Measurements from ENCODE around the gene PAQR5.
"Not testable (repeated sequence)": the region's sequence is repeated elsewhere in the genome, so short reads cannot be mapped to it uniquely, and the experiment has no call there.

The PAQR5 gene

DNA sequence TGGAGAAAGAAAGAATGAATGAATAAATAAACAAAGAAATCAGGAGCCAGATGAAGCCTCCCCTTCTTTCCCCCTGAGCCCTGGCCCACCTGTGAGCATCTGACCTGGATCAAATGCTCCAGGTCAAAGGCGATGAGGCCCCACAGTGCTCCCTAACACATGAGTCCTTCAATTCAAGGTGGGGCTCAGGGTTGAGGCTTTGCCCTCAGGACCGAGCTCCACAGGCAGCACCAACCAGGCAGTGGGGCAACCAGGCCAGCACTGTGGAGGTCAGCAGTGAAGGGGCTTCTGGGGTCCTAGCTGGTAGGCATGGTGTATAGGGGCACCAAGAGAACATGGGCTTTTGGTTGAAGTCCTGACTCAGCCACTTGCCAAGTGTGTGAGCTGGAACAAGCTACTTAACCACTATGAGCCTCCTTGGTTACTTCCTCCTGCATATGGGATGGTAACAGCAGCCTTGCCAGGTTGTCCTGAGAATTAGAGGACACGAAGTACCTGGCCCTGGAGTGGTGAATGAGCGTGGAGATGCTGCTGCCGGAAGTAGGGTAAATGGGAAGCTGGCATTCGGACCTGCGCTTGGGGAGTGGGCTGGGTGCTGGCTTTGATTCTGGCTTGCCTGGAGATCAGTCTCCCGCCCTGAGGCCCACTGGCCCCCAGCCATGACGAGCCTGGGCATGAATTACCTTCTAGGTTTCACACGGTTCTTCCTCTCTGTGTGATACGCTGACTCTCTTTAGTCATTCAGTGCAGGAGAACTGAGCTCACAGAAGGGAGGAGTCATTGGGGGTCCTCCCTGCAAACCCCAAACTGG, 10.0 kb upstream of the PAQR5 start:
- Mint-ChIP-seq H3K4me1 (ENCODE audit: low read depth) (no peaks in the 10 kb centered on the region), H3K27ac (no peak overlapping the region), H3K4me3 (no peak overlapping the region), H3K36me3 (no peaks in the 10 kb centered on the region), H3K27me3 (no peaks in the 10 kb centered on the region), H3K9me3 (ENCODE audit: low read depth) (no peaks in the 10 kb centered on the region)

GRCh38 chr15:69289342-69290146, 9.2 kb upstream of the PAQR5 start:
- no peaks in the 10 kb centered on the region for H3K27me3 Mint-ChIP-seq
- H3K36me3 Mint-ChIP-seq = no peaks in the 10 kb centered on the region
- no peaks in the 10 kb centered on the region for H3K4me1 Mint-ChIP-seq (ENCODE audit: low read depth)
- no peaks in the 10 kb centered on the region for H3K9me3 Mint-ChIP-seq (ENCODE audit: low read depth)
- no peak overlapping the region for H3K4me3 Mint-ChIP-seq
- H3K27ac Mint-ChIP-seq = no peak overlapping the region

DNA sequence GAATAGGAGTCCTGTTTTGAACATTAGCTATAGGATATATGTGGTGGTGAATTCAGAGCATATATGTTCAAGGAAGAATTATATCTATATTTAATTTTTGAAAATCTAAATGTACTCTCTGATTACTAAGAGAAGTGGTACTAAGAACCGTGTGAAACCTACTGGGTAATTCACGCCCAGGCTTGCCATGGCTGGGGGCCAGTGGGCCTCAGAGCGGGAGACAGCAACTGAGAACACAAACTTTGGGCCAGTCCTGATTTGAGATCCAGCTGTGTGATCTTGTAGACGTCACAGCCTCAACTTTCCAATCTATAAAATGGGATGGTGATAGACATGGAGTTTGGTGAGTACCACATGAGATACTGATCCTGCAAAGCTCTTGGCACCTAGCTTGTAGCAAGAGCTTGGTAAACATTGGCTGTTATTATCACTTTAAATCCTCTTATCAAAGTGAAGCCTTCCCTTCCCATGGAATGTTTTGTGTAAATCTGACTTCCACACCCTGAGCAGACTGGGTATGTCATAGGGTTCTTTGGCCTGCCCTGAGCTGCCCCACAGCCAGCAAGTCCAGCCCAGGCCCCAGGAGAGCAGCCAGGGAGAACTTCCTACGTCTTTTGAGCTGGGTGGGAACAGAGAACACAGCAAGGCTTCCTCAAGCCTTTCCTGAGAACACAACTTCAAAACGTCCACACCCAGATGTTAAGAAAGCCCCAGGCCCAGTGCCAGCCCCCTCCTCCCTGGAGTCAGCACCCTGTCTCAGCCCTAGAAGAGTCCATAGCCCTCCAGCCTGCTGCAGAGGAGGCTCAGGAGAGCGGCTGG, 8.2 kb upstream of the PAQR5 start:
- Mint-ChIP-seq H3K36me3 (no peaks in the 10 kb centered on the region), H3K4me3 (no peak overlapping the region), H3K27me3 (no peaks in the 10 kb centered on the region), H3K4me1 (ENCODE audit: low read depth) (no peaks in the 10 kb centered on the region), H3K27ac (no peak overlapping the region), H3K9me3 (ENCODE audit: low read depth) (no peaks in the 10 kb centered on the region)

DNA sequence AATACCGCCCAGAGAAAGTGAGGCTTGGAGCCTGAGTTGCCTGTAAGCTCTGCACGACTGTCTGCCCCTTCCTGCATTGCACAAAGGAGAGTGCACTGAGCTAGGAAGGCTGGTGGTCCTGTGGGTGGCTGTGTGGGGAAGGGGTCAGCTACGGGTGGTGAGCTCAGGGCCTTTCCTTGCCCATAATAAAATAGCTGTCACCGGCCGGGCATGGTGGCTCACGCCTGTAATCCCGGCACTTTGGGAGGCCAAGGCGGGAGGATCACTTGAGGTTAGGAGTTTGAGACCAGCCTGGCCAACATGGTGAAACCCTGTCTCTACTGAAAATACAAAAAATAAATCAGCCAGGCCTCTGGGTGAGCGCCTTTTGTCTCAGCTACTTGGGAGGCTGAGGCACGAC, 7.1 kb upstream of the PAQR5 start:
- not testable (repeated sequence) for H3K27me3 Mint-ChIP-seq; H3K36me3 Mint-ChIP-seq; H3K4me3 Mint-ChIP-seq; H3K27ac Mint-ChIP-seq; H3K9me3 Mint-ChIP-seq (ENCODE audit: low read depth); H3K4me1 Mint-ChIP-seq (ENCODE audit: low read depth)

DNA sequence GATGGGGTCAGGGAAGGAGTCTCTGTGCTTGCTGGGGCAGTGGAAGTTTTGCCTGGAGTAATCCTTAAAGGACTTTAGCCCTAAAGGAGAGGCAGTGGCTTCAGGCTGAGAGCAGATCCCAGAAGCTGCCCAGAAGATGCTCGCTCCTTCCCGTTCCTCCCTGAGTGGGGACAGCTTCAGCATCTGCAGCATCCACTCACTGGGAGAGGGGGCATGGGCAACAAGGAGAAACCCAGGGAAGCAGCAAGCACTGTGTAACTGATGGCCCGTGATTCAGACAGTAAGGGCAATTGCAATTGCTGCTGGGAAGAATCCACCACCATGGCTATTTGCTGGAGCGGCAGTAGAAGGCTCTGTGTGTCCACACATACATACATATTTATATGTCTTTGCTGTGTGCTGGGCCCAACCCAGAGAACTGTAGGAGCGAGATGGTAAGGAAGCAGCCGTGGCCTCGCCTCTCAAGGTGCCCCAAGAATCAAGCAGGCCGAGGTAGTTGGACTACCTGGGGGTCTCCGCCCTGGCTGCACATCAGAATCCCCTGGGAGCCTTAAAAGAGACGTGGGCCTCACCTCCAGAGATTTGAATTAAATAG, 5.8 kb upstream of the PAQR5 start:
- Mint-ChIP-seq H3K4me1 (ENCODE audit: low read depth) (no peaks in the 10 kb centered on the region), H3K27me3 (peaks cover 8% of the 10 kb centered on the region), H3K4me3 (no peak overlapping the region), H3K36me3 (no peaks in the 10 kb centered on the region), H3K9me3 (ENCODE audit: low read depth) (no peaks in the 10 kb centered on the region), H3K27ac (no peak overlapping the region)

DNA sequence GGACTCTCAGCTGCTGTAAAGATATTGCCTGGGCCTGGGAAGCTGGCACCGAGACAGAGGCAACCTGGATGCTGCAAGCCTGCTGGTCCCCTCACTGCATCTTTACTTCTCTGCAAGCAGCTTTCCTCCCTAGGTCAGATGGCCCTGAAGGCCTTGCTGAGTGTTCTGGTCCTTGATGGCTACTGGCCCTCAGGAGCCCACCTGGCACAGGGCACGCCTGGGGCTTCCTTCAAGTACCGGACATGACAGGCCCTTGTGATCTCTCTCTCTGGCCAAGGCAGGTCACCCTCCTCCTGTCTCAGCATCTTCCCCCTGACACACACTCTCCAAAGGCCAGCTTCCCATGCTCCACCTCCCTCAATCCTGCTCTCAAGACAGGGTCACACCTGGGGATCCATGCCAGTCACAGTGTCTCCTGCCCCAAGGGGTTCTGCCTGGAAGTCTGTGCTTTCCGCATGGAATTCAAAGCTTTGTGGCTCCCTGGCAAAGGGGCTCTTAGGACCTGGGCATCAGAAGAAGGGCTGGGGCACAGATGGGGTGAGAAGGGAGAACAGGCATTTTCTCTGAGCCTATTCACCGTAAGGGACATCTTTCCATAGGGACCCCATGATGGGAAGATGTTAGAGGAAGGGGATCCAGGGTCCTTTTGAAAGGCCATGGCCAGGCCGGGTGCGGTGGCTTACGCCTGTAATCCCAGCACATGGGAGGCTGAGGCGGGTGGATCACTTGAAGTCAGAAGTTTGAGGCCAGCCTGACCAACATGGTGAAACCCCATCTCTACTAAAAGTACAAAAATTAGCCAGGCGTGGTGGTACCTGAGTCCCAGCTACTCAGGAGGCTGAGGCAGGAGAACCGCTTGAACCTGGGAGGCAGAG, 4.7 kb upstream of the PAQR5 start:
- Mint-ChIP-seq H3K9me3 (ENCODE audit: low read depth) (no peaks in the 10 kb centered on the region), H3K36me3 (no peaks in the 10 kb centered on the region), H3K4me3 (no peak overlapping the region), H3K4me1 (ENCODE audit: low read depth) (no peaks in the 10 kb centered on the region), H3K27ac (no peak overlapping the region), H3K27me3 (peaks cover 8% of the 10 kb centered on the region)

GRCh38 chr15:69296606-69297005, 2.1 kb upstream of the PAQR5 start:
- Mint-ChIP-seq H3K36me3 (no peaks in the 10 kb centered on the region), H3K4me1 (ENCODE audit: low read depth) (no peaks in the 10 kb centered on the region), H3K27me3 (peaks cover 14% of the 10 kb centered on the region), H3K9me3 (ENCODE audit: low read depth) (no peaks in the 10 kb centered on the region), H3K27ac (no peak overlapping the region), H3K4me3 (no peak overlapping the region)

GRCh38 chr15:69297642-69298353, 914 bp upstream of the PAQR5 start:
- Mint-ChIP-seq H3K9me3 (ENCODE audit: low read depth) (no peaks in the 10 kb centered on the region), H3K4me3 (peak overlapping the region; percentile 9), H3K27ac (no peak overlapping the region), H3K4me1 (ENCODE audit: low read depth) (no peaks in the 10 kb centered on the region), H3K36me3 (no peaks in the 10 kb centered on the region), H3K27me3 (peaks cover 16% of the 10 kb centered on the region)

DNA sequence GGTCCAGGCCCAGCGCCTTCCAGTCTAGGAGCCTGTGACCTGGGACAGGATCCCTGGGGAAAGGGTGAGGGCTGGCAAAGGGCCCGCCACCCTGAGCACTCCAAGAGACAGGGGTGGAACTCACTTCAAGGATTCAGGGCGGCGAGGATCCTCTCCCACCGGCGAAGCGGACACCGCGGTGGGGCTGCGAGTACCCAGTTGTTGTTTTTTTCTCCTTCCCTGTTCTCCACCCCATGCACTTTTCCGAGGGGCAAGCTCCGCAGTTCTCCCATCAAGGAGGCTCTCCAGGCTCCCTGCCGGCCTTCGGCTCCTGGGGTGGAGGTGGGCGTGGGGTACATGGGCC, 387 bp upstream of the PAQR5 start:
- Mint-ChIP-seq H3K27me3 (peaks cover 18% of the 10 kb centered on the region), H3K9me3 (ENCODE audit: low read depth) (no peaks in the 10 kb centered on the region), H3K27ac (no peak overlapping the region), H3K36me3 (no peaks in the 10 kb centered on the region), H3K4me3 (peak overlapping the region; percentile 62), H3K4me1 (ENCODE audit: low read depth) (no peaks in the 10 kb centered on the region)

DNA sequence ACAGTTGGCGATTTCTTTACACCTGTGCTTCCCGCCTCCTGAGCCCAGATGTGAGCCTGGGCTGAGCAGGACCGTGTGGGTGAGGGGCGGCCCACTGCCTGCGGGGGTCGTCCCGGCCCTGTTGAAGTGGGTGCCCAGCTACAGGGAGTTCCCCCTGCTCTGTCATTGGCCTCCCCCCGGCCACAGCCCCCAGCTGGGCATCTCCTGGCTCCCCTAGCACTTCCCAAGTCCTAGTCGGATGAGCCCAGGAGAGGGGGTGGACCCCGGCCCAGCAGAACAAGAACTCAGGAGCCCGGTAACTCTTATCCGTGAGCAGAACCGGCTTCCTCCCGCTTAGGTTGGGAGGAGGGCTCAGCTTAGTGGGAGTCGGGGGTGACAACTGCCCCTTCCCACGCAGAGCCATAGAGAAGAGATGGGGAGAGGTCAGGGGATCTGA, 757 bp downstream of the PAQR5 start:
- Mint-ChIP-seq H3K4me1 (ENCODE audit: low read depth) (no peaks in the 10 kb centered on the region), H3K36me3 (no peaks in the 10 kb centered on the region), H3K27ac (no peak overlapping the region), H3K9me3 (ENCODE audit: low read depth) (no peaks in the 10 kb centered on the region), H3K4me3 (no peak overlapping the region), H3K27me3 (peaks cover 19% of the 10 kb centered on the region)

GRCh38 chr15:69299943-69300588, 1.4 kb downstream of the PAQR5 start:
- Mint-ChIP-seq H3K9me3 (ENCODE audit: low read depth) (no peaks in the 10 kb centered on the region), H3K4me1 (ENCODE audit: low read depth) (no peaks in the 10 kb centered on the region), H3K36me3 (no peaks in the 10 kb centered on the region), H3K4me3 (no peak overlapping the region), H3K27ac (no peak overlapping the region), H3K27me3 (peaks cover 21% of the 10 kb centered on the region)

DNA sequence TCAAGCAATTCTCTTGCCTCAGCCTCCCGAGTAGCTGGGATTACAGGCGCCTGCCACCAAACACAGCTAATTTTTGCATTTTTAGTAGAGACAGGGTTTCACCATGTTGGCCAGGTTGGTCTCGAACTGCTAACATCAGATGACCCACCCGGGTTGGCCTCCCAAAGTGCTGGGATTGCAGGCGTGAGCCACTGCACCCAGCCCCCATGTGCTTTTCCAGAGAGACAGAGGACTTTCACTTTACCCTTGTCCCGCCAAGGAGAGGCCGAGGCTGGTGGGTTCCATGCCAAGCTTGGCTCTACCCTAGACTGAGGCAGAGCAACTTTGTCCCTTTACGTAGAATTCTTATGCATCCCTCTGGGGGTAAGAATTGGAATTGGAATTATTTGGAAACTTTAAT, 2.4 kb downstream of the PAQR5 start:
- H3K36me3 Mint-ChIP-seq; H3K27ac Mint-ChIP-seq; H3K9me3 Mint-ChIP-seq (ENCODE audit: low read depth); H3K4me3 Mint-ChIP-seq; H3K4me1 Mint-ChIP-seq (ENCODE audit: low read depth): not testable (repeated sequence)
- peaks cover 21% of the 10 kb centered on the region for H3K27me3 Mint-ChIP-seq

DNA sequence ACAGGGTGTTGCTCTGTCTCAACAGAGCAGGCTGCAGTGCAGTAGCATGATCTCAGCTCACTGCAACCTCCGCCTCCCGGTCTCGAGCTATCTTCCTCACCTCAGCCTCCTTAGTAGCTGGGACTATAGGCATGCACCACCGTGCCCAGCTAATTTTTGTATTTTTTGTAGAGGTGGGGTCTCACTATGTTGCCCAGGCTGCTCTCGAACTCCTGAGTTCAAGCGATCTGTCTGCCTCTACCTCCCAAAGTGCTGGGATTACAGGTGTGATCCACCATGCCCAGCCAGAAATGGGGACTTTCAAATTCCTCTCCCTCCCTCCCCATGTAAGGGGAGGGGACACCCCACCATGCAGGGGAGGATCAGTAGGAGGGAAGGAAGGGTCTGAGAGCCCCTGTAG, 3.4 kb downstream of the PAQR5 start:
- H3K4me1 Mint-ChIP-seq (ENCODE audit: low read depth); H3K9me3 Mint-ChIP-seq (ENCODE audit: low read depth); H3K36me3 Mint-ChIP-seq; H3K27ac Mint-ChIP-seq; H3K4me3 Mint-ChIP-seq: not testable (repeated sequence)
- H3K27me3 Mint-ChIP-seq = peaks cover 19% of the 10 kb centered on the region
